Glutamatergic neuron (in vitro differentiated cells): ENCODE results near the gene ARMH1. TPM values are rescaled to one million over a fixed set of nuclear protein-coding genes. Genes with fewer than 3 reads are reported as not detected.
A peak's percentile ranks its signal among the peaks of the same experiment; 100 is the strongest.

Source experiments
- DNase-seq: peaks from one replicate; pipeline ENCODE4 v3.0.0; 2022
- H3K27ac Mint-ChIP-seq: one replicate; pipeline ENCODE4 v1.8.0; 2020; ENCODE audit warnings: mild to moderate bottlenecking, mixed read lengths, inconsistent platforms; ENCODE audit not compliant: unreplicated experiment
- H3K27me3 Mint-ChIP-seq: one replicate; pipeline ENCODE4 v1.8.0; 2020; ENCODE audit warnings: mild to moderate bottlenecking, moderate library complexity, mixed read lengths, inconsistent platforms; ENCODE audit not compliant: unreplicated experiment
- H3K36me3 Mint-ChIP-seq: one replicate; pipeline ENCODE4 v1.8.0; 2020; ENCODE audit warnings: mild to moderate bottlenecking, mixed read lengths, inconsistent platforms; ENCODE audit not compliant: unreplicated experiment
- H3K4me1 Mint-ChIP-seq: one replicate; pipeline ENCODE4 v1.8.0; 2020; ENCODE audit warnings: mild to moderate bottlenecking, low read depth, mixed read lengths, inconsistent platforms; ENCODE audit not compliant: unreplicated experiment
- H3K4me3 Mint-ChIP-seq: one replicate; pipeline ENCODE4 v1.8.0; 2020; ENCODE audit warnings: mild to moderate bottlenecking, mixed read lengths, inconsistent platforms; ENCODE audit not compliant: unreplicated experiment
- H3K9me3 Mint-ChIP-seq: one replicate; pipeline ENCODE4 v1.8.0; 2020; ENCODE audit warnings: mild to moderate bottlenecking, moderate library complexity, mixed read lengths, inconsistent platforms; ENCODE audit not compliant: unreplicated experiment
- CTCF ChIP-seq: fragments of 200-600 bp; sonication (generic); IDR thresholded peaks from one replicate; pipeline ENCODE4 v1.5.0; 2021; ENCODE audit not compliant: partially characterized antibody, unreplicated experiment
- total RNA-seq: library from RNA; stranded (reverse); fragmentation: NEBNext Ultra II Directional; extraction: Animal tissue kit (Norgen Biotek cat#: 25700); gene quantifications from one replicate; pipeline ENCODE4 v1.2.1, GENCODE V29; 2021; ENCODE audit not compliant: unreplicated experiment

ARMH1 gene
- total RNA-seq, 1 donor from 2014 or later = 4.9 TPM

- H3K9me3 Mint-ChIP-seq = peaks cover 25% of the 10 kb centered on the region
Observed at GRCh38 chr1:44631333-44631646, 43.2 kb upstream of the ARMH1 start.

GRCh38 chr1:44631647-44632539 is 42.6 kb upstream of the ARMH1 start:
- Mint-ChIP-seq H3K9me3 (peaks cover 29% of the 10 kb centered on the region), H3K4me3 (peak overlapping the region; percentile 89), H3K4me1 (peaks cover 54% of the 10 kb centered on the region), H3K27me3 (peaks cover 19% of the 10 kb centered on the region), H3K36me3 (no peaks in the 10 kb centered on the region), H3K27ac (peak overlapping the region; percentile 95)
- TF ChIP-seq CTCF = no peak
- DNase-seq = peak; percentile 88

More at GRCh38 chr1:44631333-44631646, 43.2 kb upstream of the ARMH1 start:
- H3K27me3 Mint-ChIP-seq = peaks cover 15% of the 10 kb centered on the region
- no peaks in the 10 kb centered on the region for H3K36me3 Mint-ChIP-seq
- no peak for DNase-seq
- no peak for TF ChIP-seq CTCF
- H3K4me1 Mint-ChIP-seq = peaks cover 48% of the 10 kb centered on the region
- peak overlapping the region; percentile 92 for H3K27ac Mint-ChIP-seq
- peak overlapping the region; percentile 73 for H3K4me3 Mint-ChIP-seq

- no peak for DNase-seq
- Mint-ChIP-seq H3K9me3 (peaks cover 33% of the 10 kb centered on the region), H3K4me3 (peak overlapping the region; percentile 89), H3K36me3 (no peaks in the 10 kb centered on the region), H3K4me1 (peaks cover 62% of the 10 kb centered on the region), H3K27ac (peak overlapping the region; percentile 95), H3K27me3 (peaks cover 21% of the 10 kb centered on the region)
- TF ChIP-seq CTCF = no peak
Observed at GRCh38 chr1:44632598-44632997, 41.9 kb upstream of the ARMH1 start.

GRCh38 chr1:44634606-44635189 is 39.8 kb upstream of the ARMH1 start:
- peak overlapping the region; percentile 98 for H3K27ac Mint-ChIP-seq
- TF ChIP-seq CTCF = no peak
- H3K27me3 Mint-ChIP-seq = peaks cover 25% of the 10 kb centered on the region
- peaks cover 5% of the 10 kb centered on the region for H3K36me3 Mint-ChIP-seq
- H3K4me3 Mint-ChIP-seq = peak overlapping the region; percentile 82
- no peak for DNase-seq
- H3K4me1 Mint-ChIP-seq = peaks cover 72% of the 10 kb centered on the region
- peaks cover 35% of the 10 kb centered on the region for H3K9me3 Mint-ChIP-seq

- Mint-ChIP-seq H3K27ac (peak overlapping the region; percentile 98), H3K36me3 (peaks cover 5% of the 10 kb centered on the region), H3K4me3 (peak overlapping the region; percentile 82), H3K4me1 (peaks cover 73% of the 10 kb centered on the region), H3K9me3 (peaks cover 32% of the 10 kb centered on the region), H3K27me3 (peaks cover 26% of the 10 kb centered on the region)
- TF ChIP-seq CTCF = no peak
- DNase-seq = peak; percentile 56
Observed at GRCh38 chr1:44635439-44635838, 39.1 kb upstream of the ARMH1 start.
